HG02852 (cell line): ENCODE data around the gene RASSF7.
A peak's percentile ranks its signal among the peaks of the same experiment; 100 is the strongest.

Source experiments
- ATAC-seq: cut with Tn5 transposase; IDR thresholded peaks from one replicate; pipeline ENCODE4 v1.9.1; 2021; ENCODE audit warnings: mild to moderate bottlenecking, moderate library complexity; ENCODE audit not compliant: unreplicated experiment

RASSF7 gene

DNA sequence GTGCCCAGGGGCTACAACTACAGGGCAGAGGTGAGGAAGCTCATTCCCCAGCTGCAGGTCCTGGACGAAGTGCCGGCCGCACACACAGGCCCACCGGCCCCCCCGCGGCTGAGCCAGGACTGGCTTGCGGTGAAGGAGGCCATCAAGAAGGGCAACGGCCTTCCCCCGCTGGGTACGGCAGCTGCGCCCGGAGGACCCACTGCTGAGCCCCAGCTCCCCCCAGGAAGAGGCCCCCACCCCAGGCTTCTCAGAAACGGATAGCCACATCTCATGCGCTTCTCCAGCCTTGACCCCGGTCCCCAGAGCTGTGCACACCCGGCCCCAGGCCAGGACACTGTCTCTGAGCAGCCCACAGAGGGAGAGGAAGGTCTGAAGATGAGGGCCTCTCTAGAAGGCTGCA lies 9.6 kb upstream of the RASSF7 start:
- no peak for ATAC-seq

DNA sequence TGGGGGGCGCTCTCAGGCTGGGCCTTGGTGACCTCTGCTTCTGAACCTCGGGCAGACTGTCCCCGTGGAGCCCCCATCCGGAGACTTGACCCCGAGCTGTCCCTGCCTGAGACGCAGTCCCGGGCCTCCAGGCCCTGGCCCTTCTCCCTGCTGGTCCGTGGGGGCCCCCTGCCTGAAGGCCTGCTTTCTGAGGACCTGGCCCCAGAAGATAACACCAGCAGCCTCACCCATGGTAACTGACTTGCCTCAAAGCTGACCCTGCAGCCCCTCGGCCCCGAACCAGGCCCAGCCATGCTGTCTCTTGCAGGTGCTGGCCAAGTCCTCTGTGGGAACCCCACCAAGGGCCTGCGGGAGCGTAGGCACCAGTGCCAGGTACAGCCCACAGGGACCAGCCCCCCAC lies 9.2 kb upstream of the RASSF7 start:
- no peak for ATAC-seq

DNA sequence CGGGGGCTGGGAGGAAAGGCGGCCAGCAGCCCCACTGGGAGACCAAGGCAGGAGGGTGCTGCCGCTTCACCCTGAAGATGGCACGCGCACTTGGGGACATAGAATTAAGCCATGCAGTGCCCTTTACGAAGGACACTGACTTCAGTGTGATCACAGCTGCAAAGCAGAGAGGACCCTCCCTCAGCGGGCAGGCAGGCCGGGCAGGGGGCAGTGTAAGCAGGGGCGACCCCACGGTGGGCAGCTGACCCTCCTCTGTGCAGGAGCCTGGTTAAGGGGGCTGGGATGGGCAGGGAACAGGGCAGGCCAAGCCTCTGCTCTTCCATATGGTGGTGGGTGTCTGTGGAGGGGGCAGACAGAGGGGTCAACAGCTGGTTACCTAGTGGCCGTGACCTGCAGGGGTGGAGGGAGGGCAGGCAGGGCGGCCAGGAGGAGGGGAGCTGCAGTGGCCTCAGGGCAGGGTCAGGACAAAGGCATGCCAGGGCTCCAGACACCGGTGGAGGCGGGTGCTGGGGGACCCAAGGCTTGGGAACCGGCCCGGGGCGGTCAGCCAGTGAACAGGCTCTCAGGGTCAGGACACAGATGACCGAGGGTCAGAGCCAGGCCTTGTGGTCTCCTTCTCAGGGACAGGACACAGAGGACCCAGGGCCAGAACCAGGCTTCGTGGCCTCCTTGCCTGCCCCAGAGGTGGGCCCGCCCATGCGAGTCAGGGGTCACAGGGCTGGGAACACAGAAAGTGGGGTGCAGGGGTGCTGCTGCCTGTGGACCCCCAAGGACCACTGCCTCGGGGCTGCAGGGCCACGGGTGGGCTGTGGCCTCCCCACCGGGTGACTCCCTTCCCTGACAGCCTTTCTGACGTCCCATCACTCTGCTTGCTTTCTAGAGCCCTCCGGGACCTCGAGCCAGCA lies 7.4 kb upstream of the RASSF7 start:
- no peak for ATAC-seq

DNA sequence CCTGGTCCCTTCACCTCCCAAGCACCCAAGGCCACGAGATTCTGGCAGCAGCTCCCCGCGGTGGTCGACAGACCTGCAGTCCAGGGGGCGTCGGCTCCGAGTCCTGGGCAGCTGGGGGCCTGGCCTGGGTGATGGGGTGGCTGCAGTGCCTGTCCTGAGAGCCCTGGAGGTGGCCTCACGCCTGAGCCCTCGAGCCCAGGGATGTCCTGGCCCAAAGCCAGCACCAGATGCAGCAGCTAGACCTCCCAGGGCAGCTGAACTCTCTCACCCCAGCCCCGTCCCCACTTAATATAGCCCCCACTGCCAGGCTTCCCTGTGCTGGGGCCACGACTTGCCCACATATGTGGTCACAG lies 6.8 kb upstream of the RASSF7 start:
- no peak for ATAC-seq

DNA sequence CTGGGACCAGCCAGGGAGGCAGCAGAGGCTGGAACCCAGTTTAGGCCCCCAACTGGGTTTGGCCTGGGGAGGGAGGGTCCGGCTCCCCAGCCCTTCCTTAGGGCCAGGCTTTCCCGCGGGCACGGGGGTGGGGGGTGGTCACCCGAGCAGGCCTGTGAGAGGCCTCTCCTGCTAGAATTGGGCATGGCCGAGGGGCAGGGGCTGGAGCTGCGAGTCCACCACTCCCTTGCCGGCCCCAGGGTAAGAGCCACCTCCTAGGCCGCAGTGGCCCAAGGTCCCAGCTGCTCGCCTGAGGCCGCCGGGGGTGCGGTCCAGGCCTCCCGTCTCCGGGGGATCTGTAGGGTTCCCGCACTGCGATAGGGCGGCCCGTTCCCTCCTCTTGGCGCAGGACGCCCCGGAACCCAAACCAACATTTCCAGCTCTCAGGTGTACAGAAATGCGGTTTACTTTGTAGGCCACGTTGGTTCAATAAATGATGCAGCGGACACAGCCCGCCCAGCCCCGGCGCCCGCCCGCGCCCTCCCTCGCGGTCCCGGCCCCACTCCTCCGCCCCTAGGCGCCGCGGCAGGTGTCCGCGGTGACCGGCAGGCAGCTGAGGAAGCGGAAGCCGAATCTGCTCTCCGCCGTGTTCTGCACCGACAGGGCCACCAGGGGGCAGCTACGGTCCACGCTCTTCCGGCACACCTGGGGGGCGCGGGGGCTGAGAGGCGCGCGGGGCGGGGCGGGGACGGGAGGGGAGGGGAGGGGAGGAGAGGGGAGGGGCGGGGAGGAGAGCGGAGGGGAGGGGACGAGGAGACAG lies 6.1 kb upstream of the RASSF7 start:
- ATAC-seq, result no peak

GRCh38 chr11:555227-555779 lies 5.5 kb upstream of the RASSF7 start:
- no peak for ATAC-seq

DNA sequence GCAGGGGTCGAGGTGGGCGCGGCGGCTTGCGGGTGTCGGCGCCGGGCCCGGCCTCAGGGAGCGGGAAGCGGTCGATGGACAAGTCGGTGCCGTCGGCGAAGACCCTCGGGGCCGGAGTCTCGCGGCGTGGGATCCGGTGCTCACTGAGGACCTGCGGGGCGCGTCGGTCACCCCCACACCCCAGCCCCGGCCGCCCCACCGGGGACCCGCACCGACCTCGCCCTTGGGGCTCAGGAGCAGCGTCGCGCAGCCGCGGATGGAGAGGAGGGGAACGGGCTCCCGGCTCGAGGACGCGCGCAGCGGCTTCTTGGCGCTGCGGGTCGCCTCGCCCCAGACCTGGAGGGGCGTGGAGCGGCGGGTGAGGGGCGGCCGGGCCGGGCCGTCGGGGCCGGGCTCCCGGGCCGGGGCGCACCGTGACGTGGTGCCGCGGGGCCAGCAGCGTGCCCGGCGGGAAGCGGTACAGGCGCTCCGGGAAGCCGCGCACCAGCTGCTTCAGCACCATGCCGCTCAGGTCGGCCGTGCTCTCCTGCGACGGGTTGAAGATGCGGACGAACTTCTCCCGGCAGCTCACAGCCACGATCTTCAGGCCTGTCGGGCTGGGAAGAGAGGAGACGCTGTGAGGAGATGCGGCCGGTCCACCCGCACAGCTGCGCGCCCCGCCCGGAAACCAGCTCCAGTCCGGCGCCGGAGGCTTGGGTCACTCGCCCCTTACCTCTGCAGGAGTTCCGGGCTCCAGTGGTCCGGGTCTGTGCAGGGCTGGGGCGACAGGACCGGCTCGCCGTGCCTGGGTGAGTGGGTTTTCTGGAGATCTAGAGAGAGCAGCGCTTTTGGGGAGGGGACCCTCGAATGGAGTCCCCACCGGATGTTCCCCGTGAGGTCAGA lies 4.7 kb upstream of the RASSF7 start:
- no peak for ATAC-seq

DNA sequence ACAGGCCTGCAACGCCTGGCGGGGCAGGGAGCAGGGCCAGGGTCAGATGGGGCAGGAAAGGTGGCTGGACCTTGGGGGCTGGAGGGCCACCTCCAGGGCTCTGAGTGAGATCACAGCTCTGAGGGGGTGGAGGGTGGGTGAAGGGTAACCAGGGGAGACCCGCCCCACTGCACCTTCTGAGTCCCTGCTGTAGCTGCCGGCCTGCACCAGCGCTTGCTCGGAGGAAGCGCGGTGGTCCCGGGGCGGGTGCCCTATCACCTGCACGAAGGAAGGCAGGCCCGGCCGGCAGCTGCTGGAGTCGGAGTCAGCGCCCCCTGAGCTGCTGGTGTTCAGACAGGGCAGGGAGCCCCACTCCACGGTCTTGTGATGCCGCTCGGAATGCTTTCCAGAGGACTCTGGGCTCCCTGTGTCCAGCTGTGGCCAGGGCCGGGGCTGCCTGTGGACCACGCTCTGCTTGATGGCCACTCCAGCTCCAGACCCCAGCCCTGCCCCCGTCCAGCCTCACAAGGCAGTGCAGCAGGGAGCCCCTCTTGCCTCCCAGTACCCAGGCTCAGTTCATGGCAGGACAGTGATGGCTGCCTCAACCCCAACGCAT lies 4.0 kb upstream of the RASSF7 start:
- no peak for ATAC-seq

DNA sequence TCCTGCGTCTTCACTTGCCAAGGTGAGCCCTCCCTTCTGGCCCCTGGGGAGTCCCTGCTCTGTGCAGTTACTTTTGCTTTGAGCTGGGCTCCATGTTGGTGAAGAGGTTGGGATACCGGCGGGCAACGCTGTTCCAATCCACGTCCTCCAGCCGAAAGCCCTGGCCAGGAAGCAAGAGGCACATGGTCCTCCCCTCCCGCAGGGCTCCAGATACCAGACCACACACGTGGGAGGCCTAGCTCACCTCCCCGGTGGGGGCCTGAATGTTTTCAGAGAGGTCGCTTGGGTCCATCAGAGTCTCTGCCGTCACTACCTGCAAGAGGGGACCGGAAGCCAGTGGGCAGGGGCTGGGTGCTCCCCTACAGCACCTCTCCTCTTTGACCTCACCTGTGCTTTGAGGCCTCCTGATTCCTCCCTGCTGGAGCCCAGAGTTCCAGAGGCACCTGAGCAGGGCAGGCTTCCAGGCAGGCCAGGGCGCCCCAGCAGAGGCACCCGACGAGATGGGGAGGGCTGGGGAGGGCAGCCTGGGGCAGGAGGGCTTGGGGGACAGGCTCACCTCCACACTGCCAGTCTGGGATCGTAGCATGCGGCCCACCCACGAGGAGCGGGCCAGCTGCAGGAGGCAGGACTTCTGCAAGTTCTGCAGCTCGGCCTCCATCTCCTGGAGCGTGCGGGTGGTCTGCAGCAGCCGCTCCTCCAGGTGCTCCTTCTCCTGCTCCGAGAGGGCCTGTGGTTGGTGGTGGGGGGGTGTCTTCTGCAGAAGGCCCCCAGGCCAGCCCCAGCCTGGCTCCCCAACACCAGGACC lies 3.2 kb upstream of the RASSF7 start:
- no peak for ATAC-seq

- no peak for ATAC-seq
Measured at GRCh38 chr11:558503-558902, 2.3 kb upstream of the RASSF7 start.

GRCh38 chr11:559020-559620 lies 1.6 kb upstream of the RASSF7 start:
- no peak for ATAC-seq

DNA sequence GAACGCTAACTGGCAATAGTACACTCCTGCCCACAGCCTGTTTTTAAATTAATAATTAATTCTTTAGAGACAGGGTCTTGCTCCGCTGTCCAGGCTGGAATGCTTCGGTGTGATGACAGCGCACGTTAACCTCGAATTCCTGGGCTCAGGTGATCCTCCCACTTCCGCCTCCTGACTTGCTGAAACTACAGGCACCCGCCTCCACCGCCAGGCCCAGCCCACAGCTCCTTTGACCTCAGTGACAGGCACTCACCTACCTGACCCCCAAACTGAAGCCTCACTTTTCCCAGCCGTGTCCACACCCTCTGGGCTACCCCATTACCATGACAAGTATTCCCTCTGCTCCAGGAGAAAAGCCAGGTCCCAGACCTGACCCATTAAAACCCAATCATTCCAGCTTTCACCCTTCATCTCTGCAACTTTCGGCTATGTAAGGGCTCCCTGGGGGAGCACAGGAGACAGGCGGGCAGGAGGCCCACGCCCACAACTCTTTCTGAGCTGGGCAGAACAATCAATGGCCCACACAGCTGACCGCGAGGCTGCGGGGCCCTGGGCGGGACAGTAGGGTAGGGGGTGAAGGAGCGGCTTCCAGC lies 962 bp upstream of the RASSF7 start:
- no peak for ATAC-seq

GRCh38 chr11:561148-562003 lies 606 bp downstream of the RASSF7 start:
- ATAC-seq, result peak; percentile 28

DNA sequence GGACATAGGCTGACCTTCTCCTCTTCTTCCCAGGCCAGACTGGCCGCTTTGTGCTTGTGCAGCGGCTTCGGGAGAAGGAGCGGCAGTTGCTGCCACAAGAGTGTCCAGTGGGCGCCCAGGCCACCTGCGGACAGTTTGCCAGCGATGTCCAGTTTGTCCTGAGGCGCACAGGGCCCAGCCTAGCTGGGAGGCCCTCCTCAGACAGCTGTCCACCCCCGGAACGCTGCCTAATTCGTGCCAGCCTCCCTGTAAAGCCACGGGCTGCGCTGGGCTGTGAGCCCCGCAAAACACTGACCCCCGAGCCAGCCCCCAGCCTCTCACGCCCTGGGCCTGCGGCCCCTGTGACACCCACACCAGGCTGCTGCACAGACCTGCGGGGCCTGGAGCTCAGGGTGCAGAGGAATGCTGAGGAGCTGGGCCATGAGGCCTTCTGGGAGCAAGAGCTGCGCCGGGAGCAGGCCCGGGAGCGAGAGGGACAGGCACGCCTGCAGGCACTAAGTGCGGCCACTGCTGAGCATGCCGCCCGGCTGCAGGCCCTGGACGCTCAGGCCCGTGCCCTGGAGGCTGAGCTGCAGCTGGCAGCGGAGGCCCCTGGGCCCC lies 1.4 kb downstream of the RASSF7 start:
- no peak for ATAC-seq

GRCh38 chr11:563066-563811 lies 2.5 kb downstream of the RASSF7 start:
- no peak for ATAC-seq

DNA sequence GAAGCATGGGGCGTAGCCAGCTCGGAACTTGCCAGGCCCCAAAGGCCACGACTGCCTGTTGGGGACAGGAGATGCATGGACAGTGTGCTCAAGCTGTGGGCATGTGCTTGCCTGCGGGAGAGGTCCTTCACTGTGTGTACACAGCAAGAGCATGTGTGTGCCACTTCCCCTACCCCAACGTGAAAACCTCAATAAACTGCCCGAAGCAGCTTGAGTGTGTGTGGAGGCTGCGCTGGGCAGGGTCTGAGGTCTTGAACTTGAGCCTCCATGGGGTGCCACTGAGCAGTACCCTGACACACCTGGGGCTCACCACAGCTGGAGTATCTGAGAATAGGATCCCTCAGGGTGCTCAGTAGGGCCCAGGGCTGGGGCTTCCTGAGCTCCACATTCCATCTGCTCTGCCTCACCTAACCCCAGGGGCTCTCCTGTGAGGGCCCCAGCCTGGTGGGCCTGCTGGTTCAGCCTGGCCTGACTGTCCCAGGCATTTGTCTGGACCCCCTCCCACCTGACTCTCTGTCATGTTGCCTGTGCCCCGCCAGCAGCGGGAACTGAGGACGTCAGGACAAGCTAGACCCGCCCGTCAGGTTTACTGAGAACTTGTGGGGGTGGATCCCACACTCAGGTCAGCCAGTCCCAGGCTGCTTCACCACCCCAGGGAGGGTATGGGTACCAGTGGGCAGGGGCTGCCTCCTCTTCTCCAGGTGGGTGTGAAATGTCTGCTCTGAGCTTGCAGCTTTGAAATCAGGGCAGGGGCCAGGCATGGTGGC lies 3.2 kb downstream of the RASSF7 start:
- ATAC-seq, result no peak
